Choroid plexus epithelial cell (primary cell): ENCODE results near the gene AGFG1.

Experiments
- DNase-seq: peaks from one replicate; pipeline ENCODE4 v3.0.0-alpha.2; 2010; ENCODE audit warnings: low read depth
- H3K4me3 ChIP-seq: 2 replicates; pipeline ENCODE4 v1.5.1; 2011; ENCODE audit warnings: low read depth, mild to moderate bottlenecking, control low read depth, low read length, moderate library complexity
- CTCF ChIP-seq: conservative IDR thresholded peaks from 2 replicates; pipeline ENCODE4 v1.5.1; 2011; ENCODE audit warnings: low read depth, mild to moderate bottlenecking, control low read depth, inconsistent platforms, low read length, moderate library complexity

AGFG1 gene

GRCh38 chr2:227491386-227491785 is 19.4 kb downstream of the AGFG1 start:
- DNase-seq = no peak
- H3K4me3 ChIP-seq = no peak overlapping the region
- no peak for TF ChIP-seq CTCF

GRCh38 chr2:227493524-227493923 is 21.6 kb downstream of the AGFG1 start:
- DNase-seq = no peak
- TF ChIP-seq CTCF = no peak
- H3K4me3 ChIP-seq = no peak overlapping the region

GRCh38 chr2:227497158-227497557 is 25.2 kb downstream of the AGFG1 start:
- DNase-seq = no peak
- no peak for TF ChIP-seq CTCF
- H3K4me3 ChIP-seq = no peak overlapping the region

- DNase-seq = no peak
- no peak overlapping the region for H3K4me3 ChIP-seq
- TF ChIP-seq CTCF = no peak
Observed at GRCh38 chr2:227499627-227500300, 27.8 kb downstream of the AGFG1 start.

- H3K4me3 ChIP-seq = no peak overlapping the region
- DNase-seq = no peak
- no peak for TF ChIP-seq CTCF
Observed at GRCh38 chr2:227500301-227500630, 28.3 kb downstream of the AGFG1 start.

GRCh38 chr2:227503433-227504406 is 31.8 kb downstream of the AGFG1 start:
- no peak for DNase-seq
- no peak for TF ChIP-seq CTCF
- H3K4me3 ChIP-seq = no peak overlapping the region

GRCh38 chr2:227504700-227505099 is 32.7 kb downstream of the AGFG1 start:
- no peak overlapping the region for H3K4me3 ChIP-seq
- DNase-seq = no peak
- TF ChIP-seq CTCF = no peak
